ENCODE measurements around the gene CRYL1.

- no peak for TF ChIP-seq CTCF (IDR thresholded peaks at IDR 0.05)
- no peak for TF ChIP-seq POLR2AphosphoS5 (IDR thresholded peaks at IDR 0.05)
Observed at GRCh38 chr13:20408181-20408580, 117.5 kb downstream of the CRYL1 start.

Measured in breast epithelium (tissue), 3 donors.